ENCODE results near the gene CACNA1A.
"Not testable (repeated sequence)": the region's sequence is repeated elsewhere in the genome, so short reads cannot be mapped to it uniquely, and the experiment has no call there.

Gene CACNA1A

GRCh38 chr19:13539332-13539731 is 33.1 kb upstream of the CACNA1A start:
- DNase-seq (ENCODE audit: insufficient read length, low spot score) = no peak
- no peak for FAIRE-seq
- TF ChIP-seq CTCF (IDR thresholded peaks at IDR 0.05; ENCODE audit: insufficient read depth, missing control alignments) = no peak

DNA sequence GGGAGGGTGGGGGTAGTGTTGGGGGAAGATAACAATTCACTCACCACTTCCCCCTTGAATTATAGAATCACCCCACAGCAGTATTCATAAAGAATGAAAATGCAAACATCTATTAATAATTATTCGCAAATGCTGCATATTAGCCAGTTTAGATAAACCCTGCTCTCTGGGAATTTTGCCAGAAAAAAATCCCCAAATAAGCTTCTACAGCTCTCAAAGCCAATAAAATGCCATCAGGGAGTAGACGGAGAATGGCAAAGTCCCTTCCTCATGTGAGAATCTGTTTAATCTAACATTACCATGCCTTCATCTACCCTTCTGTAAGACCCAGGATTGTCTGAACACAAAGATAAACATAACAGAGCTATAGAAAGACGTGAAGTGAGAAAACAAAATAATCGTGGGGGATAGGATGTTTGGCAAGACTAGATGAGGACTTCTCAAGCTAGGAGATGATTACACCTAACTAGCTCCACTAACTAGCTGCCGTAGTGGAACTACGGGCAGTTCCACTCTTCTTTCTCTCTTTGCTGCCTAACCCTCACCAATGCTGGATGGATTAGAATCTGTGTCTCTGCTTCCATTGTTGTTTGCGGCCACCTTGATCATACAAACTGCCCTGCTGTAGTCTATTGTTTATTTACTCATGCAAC is 32.4 kb upstream of the CACNA1A start:
- no peak for TF ChIP-seq CTCF (IDR thresholded peaks at IDR 0.05; ENCODE audit: insufficient read depth, missing control alignments)
- FAIRE-seq (no peak), DNase-seq (ENCODE audit: insufficient read length, low spot score) (no peak)

DNA sequence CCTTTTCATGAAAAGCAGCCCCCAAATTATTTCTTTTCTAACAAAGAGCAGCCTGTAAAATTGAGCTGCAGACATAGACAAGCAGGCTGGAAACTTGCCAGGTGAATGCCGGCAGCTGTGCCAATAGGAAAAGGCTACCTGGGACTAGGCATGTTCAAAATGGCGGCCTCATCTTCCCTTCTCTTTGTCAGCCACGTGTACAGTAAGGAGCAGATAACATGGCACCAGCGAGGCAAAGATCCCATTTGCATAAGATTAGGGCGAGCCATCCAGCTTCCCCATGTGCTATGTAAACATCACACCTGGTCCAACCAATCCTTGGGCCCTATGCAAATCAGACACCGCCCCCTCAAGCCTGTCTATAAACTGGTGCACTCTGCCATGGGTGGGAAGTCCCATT is 31.2 kb upstream of the CACNA1A start:
- no peak for FAIRE-seq
- TF ChIP-seq CTCF (IDR thresholded peaks at IDR 0.05; ENCODE audit: insufficient read depth, missing control alignments) = no peak
- no peak for DNase-seq (ENCODE audit: insufficient read length, low spot score)

GRCh38 chr19:13530720-13531119 is 24.4 kb upstream of the CACNA1A start:
- FAIRE-seq (no peak), DNase-seq (ENCODE audit: insufficient read length, low spot score) (no peak)
- TF ChIP-seq CTCF (IDR thresholded peaks at IDR 0.05; ENCODE audit: insufficient read depth, missing control alignments) = no peak

GRCh38 chr19:13529721-13530120 is 23.4 kb upstream of the CACNA1A start:
- DNase-seq (ENCODE audit: insufficient read length, low spot score); FAIRE-seq: not testable (repeated sequence)

DNA sequence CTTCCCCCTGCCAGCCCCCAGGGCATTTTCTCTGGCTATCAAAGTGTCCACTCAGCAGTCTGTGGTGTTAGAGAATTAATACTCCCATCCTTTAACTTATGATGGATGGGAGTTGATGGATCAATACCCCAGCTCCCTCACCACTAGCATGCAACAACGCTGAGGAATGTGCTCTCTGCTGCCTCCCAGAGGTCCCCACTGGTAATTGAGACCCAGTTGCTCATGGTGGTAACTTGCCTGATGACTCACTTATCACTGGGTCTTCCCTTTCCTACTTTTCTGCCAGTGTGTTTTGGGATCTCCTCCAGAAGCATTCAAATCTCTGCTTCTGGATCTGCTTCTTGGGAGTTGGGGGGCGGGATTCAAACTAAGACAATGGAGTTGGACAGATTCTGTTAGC is 20.3 kb upstream of the CACNA1A start:
- no peak for DNase-seq (ENCODE audit: insufficient read length, low spot score)
- TF ChIP-seq CTCF (IDR thresholded peaks at IDR 0.05; ENCODE audit: insufficient read depth, missing control alignments) = peak; percentile 22
- no peak for FAIRE-seq

- DNase-seq (ENCODE audit: insufficient read length, low spot score) = no peak
- no peak for TF ChIP-seq CTCF (IDR thresholded peaks at IDR 0.05; ENCODE audit: insufficient read depth, missing control alignments)
- no peak for FAIRE-seq
These were observed 14.8 kb upstream of the CACNA1A start for GRCh38 chr19:13521066-13521465.

GRCh38 chr19:13511947-13512346 is 5.7 kb upstream of the CACNA1A start:
- DNase-seq (ENCODE audit: insufficient read length, low spot score) = no peak
- TF ChIP-seq CTCF (IDR thresholded peaks at IDR 0.05; ENCODE audit: insufficient read depth, missing control alignments) = no peak
- FAIRE-seq = no peak

All from D721Med (cell line).